MCF 10A (cell line): ENCODE data around the gene ITFG1. TPM values are rescaled to one million over a fixed set of nuclear protein-coding genes. Genes with fewer than 3 reads are reported as not detected.

Experiments
- BruUV-seq: library from RNA; stranded (reverse); fragments of 400-500 nt; replicated peaks from 2 replicates; lab custom pipeline; 2021; lab: Mats Ljungman, UMichigan
- CTCF ChIA-PET: fragments of 300-600 bp; sonication (Branson Sonifier 250); formaldehyde crosslinking; extraction: SDS; loops from one replicate; lab custom pipeline; 2021; ENCODE audit warnings: antibody characterized with exemption, inconsistent platforms; lab: Yijun Ruan, JAX
- POLR2A ChIA-PET: fragments of 300-600, 350-650 bp; sonication (Branson Sonifier 250); formaldehyde crosslinking; extraction: SDS; loops from one replicate; lab custom pipeline; 2020; ENCODE audit warnings: antibody characterized with exemption, inconsistent platforms; lab: Yijun Ruan, JAX
- DNase-seq: peaks from one replicate; pipeline ENCODE4 v3.0.0-alpha.2; 2018; ENCODE audit not compliant: unreplicated experiment
- H3K27ac Mint-ChIP-seq: one replicate; pipeline ENCODE4 v1.8.0; 2022; ENCODE audit warnings: mild to moderate bottlenecking, low read depth, mixed read lengths; ENCODE audit not compliant: unreplicated experiment
- H3K27me3 Mint-ChIP-seq: one replicate; pipeline ENCODE4 v1.8.0; 2022; ENCODE audit warnings: mixed read lengths; ENCODE audit not compliant: insufficient read depth, unreplicated experiment
- H3K36me3 Mint-ChIP-seq: one replicate; pipeline ENCODE4 v1.8.0; 2022; ENCODE audit warnings: mild to moderate bottlenecking, moderate library complexity, mixed read lengths; ENCODE audit not compliant: insufficient read depth, unreplicated experiment
- H3K4me1 Mint-ChIP-seq: one replicate; pipeline ENCODE4 v1.8.0; 2022; ENCODE audit warnings: mixed read lengths; ENCODE audit not compliant: insufficient read depth, unreplicated experiment
- H3K4me3 Mint-ChIP-seq: one replicate; pipeline ENCODE4 v1.8.0; 2022; ENCODE audit warnings: mild to moderate bottlenecking, moderate library complexity, mixed read lengths; ENCODE audit not compliant: unreplicated experiment
- H3K9me3 Mint-ChIP-seq: one replicate; pipeline ENCODE4 v1.8.0; 2022; ENCODE audit warnings: mixed read lengths; ENCODE audit not compliant: unreplicated experiment
- intact Hi-C: fragments of 100-400 bp; cut with micrococcal nuclease; formaldehyde crosslinking; loops from 2 replicates; pipeline ENCODE4 v1.14.1; 2022
- total RNA-seq: library from RNA; stranded (reverse); gene quantifications from 2 replicates; pipeline ENCODE4 v1.2.3, GENCODE V29; 2022
- TF ChIP-seq, protein P1 (sequence below): fragments of 200-600 bp; IDR thresholded peaks from one replicate; pipeline ENCODE4 v1.8.0; 2022; ENCODE audit warnings: antibody characterized with exemption, mild to moderate bottlenecking; ENCODE audit not compliant: unreplicated experiment

Gene ITFG1
- total RNA-seq, 1 experiment from 2014 or later, result 35.4 TPM

DNA sequence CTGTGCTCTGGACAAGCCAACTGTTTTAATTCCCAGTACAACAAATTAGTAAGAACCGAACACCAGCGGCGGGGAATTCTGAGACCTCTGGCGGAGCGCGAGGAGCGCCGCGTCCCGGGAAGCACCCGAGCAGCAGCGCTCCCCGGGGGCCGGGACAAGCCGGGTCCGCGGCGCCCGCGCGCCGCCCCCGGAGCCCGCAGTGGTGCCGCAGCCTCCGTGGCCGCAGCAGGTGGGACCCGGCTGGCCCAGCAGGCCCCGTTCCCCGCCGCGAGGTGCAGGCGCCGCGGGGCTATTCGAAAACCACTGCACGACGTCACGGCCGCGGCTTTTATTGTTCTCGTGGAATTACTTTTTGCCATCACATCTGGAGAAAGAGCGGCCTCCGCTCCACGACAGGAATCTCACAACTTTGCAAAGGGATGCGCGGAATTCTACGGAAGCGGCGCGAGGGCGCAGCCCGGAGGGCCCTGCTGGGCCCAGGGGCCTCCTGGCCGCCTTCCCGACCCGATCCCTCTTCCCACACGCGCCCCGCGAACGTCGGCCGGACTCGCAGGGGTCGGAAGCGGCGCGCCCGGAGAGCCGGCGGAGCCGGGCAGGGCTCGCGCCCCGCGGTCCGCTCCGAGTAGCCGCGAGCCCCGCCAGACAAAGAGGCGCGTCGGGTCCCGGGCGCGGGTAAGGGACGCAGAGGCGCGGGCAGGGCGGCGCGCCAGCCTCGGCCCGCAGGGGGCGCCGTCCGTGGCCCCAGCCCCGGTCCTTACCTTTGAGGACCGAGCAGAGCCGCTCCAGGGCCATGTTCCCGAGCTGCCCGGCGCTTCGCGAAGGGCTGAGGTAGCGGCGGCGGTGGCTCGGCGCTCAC lies 317.8 kb downstream of the ITFG1 start:
- peak overlapping the region; percentile 80 for H3K4me3 Mint-ChIP-seq
- H3K27ac Mint-ChIP-seq, result peak overlapping the region; percentile 31
- DNase-seq, result peak; percentile 75
- no TSS peak for BruUV-seq
- H3K4me1 Mint-ChIP-seq, result peaks cover 21% of the 10 kb centered on the region
- POLR2A ChIA-PET, result interaction anchor here (0.5 to 4.5 kb wide), 15 partner anchors 11 to 1465 kb away, joined by 3 to 50 read pairs (median 4); partner anchors contain the start of genes ABCC12, DNAJA2, ITFG1 and PHKB
- CTCF ChIA-PET, result interaction anchor here (0.6 to 6.2 kb wide), 42 partner anchors 10 to 1051 kb away, joined by 3 to 51 read pairs (median 5); partner anchors contain the start of genes DNAJA2, ITFG1 and PHKB
- no peaks in the 10 kb centered on the region for H3K27me3 Mint-ChIP-seq
- intact Hi-C loops, result loop anchor here (2.0 to 10.0 kb wide), 7 partner anchors 170 to 1469 kb away; partner anchors contain the start of genes DNAJA2, ITFG1, N4BP1 and PHKB
- H3K9me3 Mint-ChIP-seq, result no peaks in the 10 kb centered on the region
- peaks cover 10% of the 10 kb centered on the region for H3K36me3 Mint-ChIP-seq
- TF ChIP-seq, protein P1, sequence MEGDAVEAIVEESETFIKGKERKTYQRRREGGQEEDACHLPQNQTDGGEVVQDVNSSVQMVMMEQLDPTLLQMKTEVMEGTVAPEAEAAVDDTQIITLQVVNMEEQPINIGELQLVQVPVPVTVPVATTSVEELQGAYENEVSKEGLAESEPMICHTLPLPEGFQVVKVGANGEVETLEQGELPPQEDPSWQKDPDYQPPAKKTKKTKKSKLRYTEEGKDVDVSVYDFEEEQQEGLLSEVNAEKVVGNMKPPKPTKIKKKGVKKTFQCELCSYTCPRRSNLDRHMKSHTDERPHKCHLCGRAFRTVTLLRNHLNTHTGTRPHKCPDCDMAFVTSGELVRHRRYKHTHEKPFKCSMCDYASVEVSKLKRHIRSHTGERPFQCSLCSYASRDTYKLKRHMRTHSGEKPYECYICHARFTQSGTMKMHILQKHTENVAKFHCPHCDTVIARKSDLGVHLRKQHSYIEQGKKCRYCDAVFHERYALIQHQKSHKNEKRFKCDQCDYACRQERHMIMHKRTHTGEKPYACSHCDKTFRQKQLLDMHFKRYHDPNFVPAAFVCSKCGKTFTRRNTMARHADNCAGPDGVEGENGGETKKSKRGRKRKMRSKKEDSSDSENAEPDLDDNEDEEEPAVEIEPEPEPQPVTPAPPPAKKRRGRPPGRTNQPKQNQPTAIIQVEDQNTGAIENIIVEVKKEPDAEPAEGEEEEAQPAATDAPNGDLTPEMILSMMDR, result peak; percentile 82

DNA sequence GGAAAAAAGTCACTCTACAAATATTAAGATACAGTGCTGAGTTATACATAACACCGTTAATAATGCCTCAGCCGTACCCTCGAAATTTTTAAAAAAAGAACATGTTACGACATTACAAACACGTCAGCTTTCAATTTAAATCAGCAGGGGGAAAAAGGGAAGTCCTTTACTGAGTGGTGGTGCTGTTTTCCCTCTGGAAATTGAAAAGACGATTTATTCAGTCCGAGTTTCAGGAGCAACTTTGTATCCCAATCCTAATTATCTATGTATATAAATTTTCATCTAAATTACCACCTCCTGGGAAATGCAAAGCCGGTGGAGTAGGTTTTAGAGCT lies 318.4 kb downstream of the ITFG1 start:
- TF ChIP-seq, protein P1, result no peak
- H3K4me3 Mint-ChIP-seq, result peak overlapping the region; percentile 80
- peak overlapping the region; percentile 31 for H3K27ac Mint-ChIP-seq
- H3K4me1 Mint-ChIP-seq, result peaks cover 27% of the 10 kb centered on the region
- ChIA-PET POLR2A (interaction anchor here (0.5 to 4.5 kb wide), 15 partner anchors 11 to 1465 kb away, joined by 3 to 50 read pairs (median 4); partner anchors contain the start of genes DNAJA2, ITFG1 and PHKB), CTCF (interaction anchor here (0.6 to 6.2 kb wide), 34 partner anchors 9 to 1468 kb away, joined by 3 to 51 read pairs (median 5); partner anchors contain the start of genes DNAJA2, ITFG1 and PHKB)
- intact Hi-C loops, result loop anchor here (2.0 to 10.0 kb wide), 7 partner anchors 170 to 1470 kb away; partner anchors contain the start of genes DNAJA2, ITFG1, N4BP1 and PHKB
- BruUV-seq, result no TSS peak
- DNase-seq, result peak; percentile 46
- peaks cover 10% of the 10 kb centered on the region for H3K36me3 Mint-ChIP-seq
- no peaks in the 10 kb centered on the region for H3K27me3 Mint-ChIP-seq
- H3K9me3 Mint-ChIP-seq, result no peaks in the 10 kb centered on the region

DNA sequence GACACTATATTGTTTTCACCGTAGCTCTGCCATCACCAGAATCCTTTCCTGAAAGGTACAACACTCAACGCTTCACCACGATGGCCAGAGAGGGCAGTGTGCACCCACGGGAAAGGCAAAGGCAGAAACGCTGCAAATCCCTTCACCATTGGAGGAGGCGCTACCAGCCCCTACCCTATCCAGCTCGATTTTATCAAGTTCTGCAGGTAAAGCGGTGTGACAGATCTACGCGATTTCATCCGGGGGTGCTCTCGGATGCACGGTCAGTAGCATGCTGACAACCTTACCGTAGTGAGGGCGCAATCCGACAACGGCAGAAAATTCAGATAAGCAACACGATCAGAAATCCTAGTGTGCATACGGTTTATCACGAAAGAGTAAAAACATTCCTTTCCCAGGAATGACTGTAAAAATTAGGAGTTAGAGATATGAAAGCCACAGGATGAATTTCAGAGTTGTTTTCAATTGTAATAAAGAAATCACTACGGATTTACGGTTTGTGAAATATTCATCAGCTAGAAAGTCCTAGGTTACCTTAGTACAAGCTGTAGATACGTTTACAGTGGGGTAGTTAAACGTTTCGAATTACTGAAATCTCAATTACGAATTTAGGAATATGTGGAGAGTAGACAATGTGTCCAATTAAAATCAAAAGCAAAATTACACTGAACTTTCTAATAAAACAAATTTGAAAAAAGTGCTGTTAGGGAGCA lies 318.9 kb downstream of the ITFG1 start:
- DNase-seq, result peak; percentile 95
- ChIA-PET POLR2A (interaction anchor here (0.6 to 4.5 kb wide), 22 partner anchors 10 to 1466 kb away, joined by 3 to 50 read pairs (median 4); partner anchors contain the start of genes C16orf87, DNAJA2, GPT2 and ITFG1), CTCF (interaction anchor here (0.6 to 6.2 kb wide), 62 partner anchors 9 to 1488 kb away, joined by 3 to 51 read pairs (median 4); partner anchors contain the start of genes DNAJA2, ITFG1 and PHKB)
- H3K27me3 Mint-ChIP-seq, result no peaks in the 10 kb centered on the region
- BruUV-seq, result TSS peak; percentile 41
- peak overlapping the region; percentile 80 for H3K4me3 Mint-ChIP-seq
- no peaks in the 10 kb centered on the region for H3K9me3 Mint-ChIP-seq
- intact Hi-C loops, result loop anchor here (1.0 to 10.0 kb wide), 10 partner anchors 104 to 1470 kb away; partner anchors contain the start of genes DNAJA2, ITFG1, N4BP1 and PHKB
- TF ChIP-seq, protein P1, result peak; percentile 86
- peak overlapping the region; percentile 91 for H3K27ac Mint-ChIP-seq
- peaks cover 10% of the 10 kb centered on the region for H3K36me3 Mint-ChIP-seq
- peaks cover 27% of the 10 kb centered on the region for H3K4me1 Mint-ChIP-seq
